ENCODE results near the gene KLHL34.

DNA sequence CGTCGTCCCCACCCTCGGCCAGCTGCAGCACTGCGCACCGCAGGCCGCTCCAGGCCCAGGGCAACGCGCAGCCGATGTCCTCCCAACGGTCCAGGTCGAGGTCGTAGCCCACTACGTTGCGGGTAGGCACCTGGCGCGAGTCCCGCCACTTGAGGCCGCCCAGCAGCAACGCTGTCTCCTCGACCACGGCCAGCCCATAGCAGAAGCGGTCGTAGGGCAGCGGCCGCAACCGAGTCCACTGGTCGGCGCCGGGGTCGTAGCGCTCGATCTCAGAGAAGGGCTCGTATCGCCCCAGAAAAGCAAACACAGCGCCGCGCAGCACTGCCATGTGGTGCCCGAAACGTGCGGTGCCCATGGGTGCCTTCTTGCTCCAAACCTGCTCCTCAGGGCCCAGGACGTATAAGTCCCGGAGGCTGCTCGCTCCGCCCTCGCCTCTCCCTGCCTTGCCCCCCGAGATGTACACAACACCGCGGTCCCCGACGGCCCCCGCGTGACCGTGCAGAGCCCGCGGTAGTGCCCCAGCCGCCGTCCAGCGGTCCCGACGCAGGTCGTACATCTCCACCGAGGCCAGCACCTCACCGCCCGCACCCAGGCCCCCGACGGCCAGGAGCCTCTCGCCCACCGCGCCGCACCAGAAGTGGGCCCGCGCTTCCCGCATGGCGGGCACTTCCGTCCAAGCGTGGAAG lies 2.1 kb downstream of the KLHL34 start:
- no peak for TF ChIP-seq CTCF (IDR thresholded peaks at IDR 0.05; ENCODE audit: borderline replicate concordance, extremely low read depth, low read length, poor library complexity, severe bottlenecking)
- no peak for TF ChIP-seq EZH2 (IDR thresholded peaks at IDR 0.05; ENCODE audit: borderline replicate concordance, low read depth, low read length, severe bottlenecking)

Measured in DND-41 (cell line).